DOHH2 (cell line): ENCODE measurements around the gene CFAP52.
"Not testable (repeated sequence)": the region's sequence is repeated elsewhere in the genome, so short reads cannot be mapped to it uniquely, and the experiment has no call there.

Experiments
- CTCF ChIP-seq: fragments of 200-600 bp; sonication (generic); IDR thresholded peaks from one replicate; pipeline ENCODE4 v1.5.1; 2014; ENCODE audit warnings: antibody characterized with exemption, mild to moderate bottlenecking, low read depth, low read length; ENCODE audit not compliant: poor library complexity, severe bottlenecking
- EZH2phosphoT487 ChIP-seq: fragments of 200-600 bp; sonication (generic); IDR thresholded peaks from 2 replicates; pipeline ENCODE4 v1.6.1; 2017; ENCODE audit warnings: borderline replicate concordance, mild to moderate bottlenecking, antibody characterized with exemption, low read length, moderate library complexity, mixed read lengths

GRCh38 chr17:9640388-9640787 lies 63.9 kb downstream of the CFAP52 start:
- not testable (repeated sequence) for TF ChIP-seq EZH2phosphoT487, CTCF
